T47D (cell line): Measurements from ENCODE around the gene KCNG2.

Experiments used
- DNase-seq, 2 experiments: peaks; one replicate each; pipeline versions ENCODE4 v3.0.0 to v3.0.0-alpha.2; 2011 to 2012; ENCODE audit warnings: low read depth in 1 of 2, low spot score in 1 of 2
- JUND ChIP-seq: IDR thresholded peaks from 2 replicates; pipeline ENCODE4 v1.6.1; 2012; ENCODE audit warnings: low read depth
- in situ Hi-C: cut with HindIII; loops from 2 replicates; pipeline ENCODE4 v1.10.0; 2016; ENCODE audit warnings: low sequenced_read_pairs, low pct_unique_long_range_greater_than_20kb

The KCNG2 gene

DNA sequence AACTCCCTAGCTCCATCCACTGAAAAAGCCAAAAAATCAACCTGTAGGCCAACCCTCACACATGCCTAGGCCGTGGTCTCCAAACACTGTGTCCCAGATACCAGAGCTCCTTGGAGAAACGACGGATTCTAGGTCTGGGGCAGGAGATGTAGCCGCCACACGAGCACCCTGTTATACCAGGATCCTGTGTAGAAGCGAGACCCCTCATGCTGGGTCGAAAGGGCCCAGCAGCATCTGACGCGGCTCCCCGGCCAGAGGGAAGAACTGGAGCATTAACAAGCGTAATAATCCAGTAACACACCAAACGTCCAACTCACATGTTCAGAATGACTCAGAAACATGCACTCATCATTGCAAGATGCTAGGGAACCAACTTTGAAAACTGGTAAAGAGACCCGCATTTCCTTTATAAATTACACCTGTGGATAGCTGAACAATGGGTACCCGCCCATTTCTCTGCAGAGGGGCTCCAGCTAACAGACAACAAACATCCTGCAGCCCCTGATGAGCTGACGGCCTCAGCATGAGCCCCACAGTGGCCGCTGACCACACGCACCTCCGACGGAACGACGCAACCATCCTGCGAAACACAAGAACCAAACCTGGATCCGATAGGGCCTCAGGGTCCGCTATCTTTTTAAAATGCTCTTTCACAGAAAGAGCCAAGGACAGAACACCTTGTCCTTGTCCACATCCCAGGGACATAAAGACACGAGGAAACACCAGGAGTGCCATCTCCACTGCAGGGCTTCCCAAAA is 139.5 kb downstream of the KCNG2 start:
- no peak for TF ChIP-seq JUND
- in situ Hi-C loops: no loop called here
- no peak for DNase-seq

DNA sequence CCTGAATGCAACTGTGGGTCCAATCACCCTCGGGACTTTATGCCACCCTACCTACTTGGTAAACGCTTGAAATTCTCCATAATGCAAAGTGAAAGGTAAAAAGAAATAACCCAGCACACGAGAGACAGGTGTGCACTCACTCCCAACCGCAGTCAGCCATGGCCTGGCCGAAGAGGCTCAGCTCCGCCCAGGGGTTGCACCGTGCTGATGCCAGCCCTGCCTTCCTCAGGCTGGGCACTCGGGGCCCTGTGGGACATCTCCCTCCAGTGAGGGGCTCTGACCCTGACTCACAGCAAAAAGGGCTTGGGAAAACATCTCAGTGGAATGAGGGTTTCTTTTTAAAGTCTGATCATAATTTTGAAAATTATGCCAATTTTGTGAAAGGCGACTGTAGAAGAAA is 140.5 kb downstream of the KCNG2 start:
- no peak for DNase-seq
- in situ Hi-C loops: no loop called here
- TF ChIP-seq JUND: no peak

GRCh38 chr18:79939096-79939495 is 141.4 kb downstream of the KCNG2 start:
- TF ChIP-seq JUND: no peak
- in situ Hi-C loops: no loop called here
- DNase-seq: no peak

DNA sequence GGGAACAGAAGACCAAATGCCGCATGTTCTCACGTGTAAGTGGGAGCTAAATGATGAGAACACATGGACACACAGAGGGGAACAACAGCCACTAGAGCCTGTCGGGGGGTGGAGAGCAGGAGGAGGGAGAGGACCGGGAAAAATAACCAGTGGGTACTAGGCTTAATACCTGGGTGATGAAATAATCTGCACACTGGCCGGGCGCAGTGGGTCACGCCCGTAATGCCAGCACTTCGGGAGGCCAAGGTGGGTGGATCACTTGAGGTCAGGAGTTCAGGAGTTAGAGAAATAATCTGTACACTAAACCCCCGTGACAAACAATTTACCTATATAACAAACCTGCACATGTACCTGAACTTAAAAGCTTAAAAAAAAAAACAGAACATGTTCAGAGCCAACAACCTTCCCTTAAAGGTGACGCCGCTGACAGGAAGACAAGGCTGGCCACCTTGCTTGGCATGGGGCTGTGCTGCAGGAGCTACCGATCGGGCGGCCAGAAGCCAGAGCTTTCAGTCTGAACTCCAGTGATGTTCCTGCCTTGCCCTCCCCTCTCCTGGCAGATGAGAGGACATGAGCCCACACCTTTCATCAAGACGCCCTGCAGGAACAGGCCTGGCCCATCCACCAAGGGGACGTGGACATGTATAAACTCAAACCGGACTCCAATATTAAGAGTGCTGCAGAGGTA is 142.5 kb downstream of the KCNG2 start:
- no peak for TF ChIP-seq JUND
- in situ Hi-C loops: no loop called here
- DNase-seq: no peak

DNA sequence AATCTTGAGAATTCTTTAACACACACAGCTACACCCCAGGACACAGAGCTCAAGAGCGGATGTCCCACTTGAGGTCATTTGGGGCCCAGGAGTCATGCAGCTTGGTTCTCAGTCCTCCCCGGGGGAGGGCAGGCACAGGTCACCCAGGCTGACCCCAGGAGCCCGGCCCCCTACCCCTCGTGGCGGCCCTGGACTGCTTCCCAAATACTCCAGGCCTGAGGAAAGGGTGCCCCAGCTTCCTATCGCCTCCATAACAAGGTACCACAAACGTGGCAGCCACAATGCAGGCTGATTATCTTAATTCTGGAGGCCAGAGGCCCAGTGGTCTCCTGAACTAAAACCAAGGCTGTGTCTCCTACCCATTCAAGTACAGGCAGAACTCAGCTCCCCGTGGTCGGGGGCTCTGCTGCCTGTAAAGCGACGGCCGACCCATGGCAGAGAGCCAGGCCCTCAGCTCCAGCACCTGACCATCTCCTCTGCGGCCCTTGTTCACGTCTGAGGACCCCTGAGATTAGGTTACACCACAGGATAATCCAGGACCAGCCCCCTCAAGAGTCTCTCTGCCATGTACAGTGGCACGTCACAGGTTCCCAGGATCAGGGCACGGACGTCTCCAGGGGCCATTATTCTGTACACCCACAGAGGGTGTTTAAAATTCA is 143.2 kb downstream of the KCNG2 start:
- in situ Hi-C loops: no loop called here
- DNase-seq: no peak
- TF ChIP-seq JUND: no peak

DNA sequence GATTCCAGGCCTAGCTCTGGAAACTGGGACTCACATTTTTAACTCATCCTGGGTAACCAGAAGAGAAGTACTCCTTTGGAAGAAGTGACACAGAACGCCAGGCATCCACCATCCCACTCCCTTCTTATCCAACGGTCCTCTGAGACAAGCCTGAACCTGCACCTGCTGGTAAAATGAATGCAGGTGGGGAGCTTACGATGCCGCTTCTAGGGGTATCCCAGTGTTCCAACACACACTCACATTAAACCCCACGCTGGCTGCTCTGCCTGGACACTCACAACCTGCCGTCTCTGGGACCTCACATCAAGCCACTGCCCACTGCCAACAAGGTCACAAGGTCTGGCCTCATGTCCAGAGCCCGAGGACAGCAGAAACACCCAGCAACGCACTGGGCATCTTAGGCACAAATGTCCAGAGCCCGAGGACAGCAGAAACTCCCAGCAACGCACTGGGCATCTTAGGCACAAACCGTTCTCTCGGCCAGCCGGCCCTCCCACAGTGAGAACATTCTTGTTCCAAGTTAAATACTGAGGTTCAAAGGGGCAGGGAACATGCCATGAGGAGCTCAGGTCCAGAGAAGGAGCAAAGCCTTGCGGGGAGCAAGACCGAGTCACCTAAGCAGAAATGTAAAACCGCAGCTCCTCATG is 143.9 kb downstream of the KCNG2 start:
- no peak for TF ChIP-seq JUND
- in situ Hi-C loops: no loop called here
- no peak for DNase-seq

GRCh38 chr18:79942211-79942610 is 144.5 kb downstream of the KCNG2 start:
- DNase-seq: no peak
- in situ Hi-C loops: no loop called here
- no peak for TF ChIP-seq JUND

- no peak for TF ChIP-seq JUND
- in situ Hi-C loops: no loop called here
- no peak for DNase-seq
Observed at GRCh38 chr18:79942786-79943607, 145.3 kb downstream of the KCNG2 start.

- no peak for TF ChIP-seq JUND
- in situ Hi-C loops: no loop called here
Observed at GRCh38 chr18:79943608-79944125, 145.9 kb downstream of the KCNG2 start.

GRCh38 chr18:79944126-79944731 is 146.5 kb downstream of the KCNG2 start:
- no peak for TF ChIP-seq JUND
- no peak for DNase-seq

More at GRCh38 chr18:79943608-79944125, 145.9 kb downstream of the KCNG2 start:
- no peak for DNase-seq

GRCh38 chr18:79944746-79945117 is 147.0 kb downstream of the KCNG2 start:
- in situ Hi-C loops: no loop called here
- no peak for TF ChIP-seq JUND
- DNase-seq: no peak

More at GRCh38 chr18:79944126-79944731, 146.5 kb downstream of the KCNG2 start:
- in situ Hi-C loops: no loop called here
